WTC11 (cell line): Measurements from ENCODE around the gene SREBF2. TPM values are rescaled to one million over a fixed set of nuclear protein-coding genes. Genes with fewer than 3 reads are reported as not detected.
A peak's percentile ranks its signal among the peaks of the same experiment; 100 is the strongest.
"Not testable (repeated sequence)": the region's sequence is repeated elsewhere in the genome, so short reads cannot be mapped to it uniquely, and the experiment has no call there.

Source experiments
- ATAC-seq: fragments of 200-7000 bp; cut with Tn5 transposase; 2 replicates; pipeline ENCODE4 v1.10.0; 2021; ENCODE audit warnings: mild to moderate bottlenecking, moderate library complexity
- CTCF ChIA-PET: fragments of 300-600 bp; sonication (Branson Sonifier 250); formaldehyde crosslinking; loops from one replicate; lab custom pipeline; 2021; ENCODE audit warnings: antibody characterized with exemption; lab: Charles Lee
- POLR2A ChIA-PET: fragments of 350-600 bp; sonication (Branson Sonifier 250); formaldehyde crosslinking; loops from one replicate; lab custom pipeline; 2021; ENCODE audit warnings: antibody characterized with exemption; lab: Charles Lee
- DNase-seq: peaks from one replicate; pipeline ENCODE4 v3.0.0; 2021; ENCODE audit warnings: low spot score
- H3K27ac Mint-ChIP-seq: 2 replicates; pipeline ENCODE4 v1.8.0; 2021; ENCODE audit warnings: mixed read lengths
- H3K27me3 Mint-ChIP-seq: 2 replicates; pipeline ENCODE4 v1.8.0; 2021; ENCODE audit warnings: low read depth, mild to moderate bottlenecking, moderate library complexity, mixed read lengths
- H3K36me3 Mint-ChIP-seq: 2 replicates; pipeline ENCODE4 v1.8.0; 2021; ENCODE audit warnings: mixed read lengths
- H3K4me1 Mint-ChIP-seq: 2 replicates; pipeline ENCODE4 v1.8.0; 2022; ENCODE audit warnings: mixed read lengths
- H3K4me3 Mint-ChIP-seq: 2 replicates; pipeline ENCODE4 v1.8.0; 2021; ENCODE audit warnings: mild to moderate bottlenecking, moderate library complexity, mixed read lengths
- H3K9me3 Mint-ChIP-seq: 2 replicates; pipeline ENCODE4 v1.8.0; 2021; ENCODE audit warnings: mixed read lengths
- AFF4 ChIP-seq: sonication (generic); formaldehyde crosslinking; IDR thresholded peaks from 2 replicates; pipeline ENCODE4 v1.8.1; 2023; ENCODE audit warnings: mild to moderate bottlenecking, missing genetic modification reagents, borderline replicate concordance
- CREM ChIP-seq: sonication (generic); formaldehyde crosslinking; IDR thresholded peaks from 2 replicates; pipeline ENCODE4 v1.8.1; 2022; ENCODE audit warnings: mild to moderate bottlenecking, missing genetic modification reagents, moderate library complexity
- CTCF ChIP-seq: fragments of 200-600 bp; IDR thresholded peaks from 2 replicates; pipeline ENCODE4 v1.8.0; 2022; ENCODE audit warnings: antibody characterized with exemption
- FOXJ3 ChIP-seq: sonication (generic); formaldehyde crosslinking; IDR thresholded peaks from 2 replicates; pipeline ENCODE4 v1.9.0; 2021; ENCODE audit warnings: missing genetic modification reagents, mild to moderate bottlenecking, borderline replicate concordance
- FOXP1 ChIP-seq: sonication (generic); formaldehyde crosslinking; IDR thresholded peaks from 2 replicates; pipeline ENCODE4 v1.8.0; 2022; ENCODE audit warnings: missing genetic modification reagents, mild to moderate bottlenecking, moderate library complexity, borderline replicate concordance
- GABPB1 ChIP-seq: sonication (generic); formaldehyde crosslinking; IDR thresholded peaks from 2 replicates; pipeline ENCODE4 v1.8.1; 2023; ENCODE audit warnings: mild to moderate bottlenecking, missing genetic modification reagents
- JUN ChIP-seq: sonication (generic); formaldehyde crosslinking; IDR thresholded peaks from 2 replicates; pipeline ENCODE4 v1.8.0; 2023; ENCODE audit warnings: mild to moderate bottlenecking, missing genetic modification reagents
- NFATC4 ChIP-seq: fragments of 250-450 bp; sonication (Bioruptor Pico); IDR thresholded peaks from 2 replicates; pipeline ENCODE4 v1.9.0; 2021; ENCODE audit warnings: mild to moderate bottlenecking
- NFYB ChIP-seq: sonication (generic); formaldehyde crosslinking; conservative IDR thresholded peaks from 2 replicates; pipeline ENCODE4 v1.8.0; 2022; ENCODE audit warnings: low read depth, missing genetic modification reagents
- STAT6 ChIP-seq: sonication (generic); formaldehyde crosslinking; conservative IDR thresholded peaks from 2 replicates; pipeline ENCODE4 v1.8.1; 2023; ENCODE audit warnings: mild to moderate bottlenecking, low read depth, missing genetic modification reagents, moderate library complexity
- TEAD1 ChIP-seq: sonication (generic); formaldehyde crosslinking; IDR thresholded peaks from 2 replicates; pipeline ENCODE4 v1.8.0; 2022; ENCODE audit warnings: mild to moderate bottlenecking, missing genetic modification reagents
- ZBTB21 ChIP-seq: sonication (generic); formaldehyde crosslinking; IDR thresholded peaks from 2 replicates; pipeline ENCODE4 v1.8.1; 2023; ENCODE audit warnings: mild to moderate bottlenecking, missing genetic modification reagents, borderline replicate concordance
- ZNF532 ChIP-seq: fragments of 250-450 bp; sonication (Bioruptor Pico); IDR thresholded peaks from 2 replicates; pipeline ENCODE4 v1.9.0; 2021; ENCODE audit warnings: mild to moderate bottlenecking, borderline replicate concordance
- total RNA-seq: library from RNA; stranded (reverse); gene quantifications from 3 replicates; pipeline ENCODE4 v1.2.3, GENCODE V29; 2021
- TF ChIP-seq, protein P1 (sequence below): fragments of 250-450 bp; sonication (Bioruptor Pico); conservative IDR thresholded peaks from 2 replicates; pipeline ENCODE4 v1.9.0; 2021; ENCODE audit warnings: mild to moderate bottlenecking
- TF ChIP-seq, protein P2 (sequence below): sonication (generic); formaldehyde crosslinking; conservative IDR thresholded peaks from 2 replicates; pipeline ENCODE4 v1.8.1; 2022; ENCODE audit warnings: mild to moderate bottlenecking, missing genetic modification reagents

The SREBF2 gene
- total RNA-seq, 1 experiment from 2014 or later = 151 TPM

DNA sequence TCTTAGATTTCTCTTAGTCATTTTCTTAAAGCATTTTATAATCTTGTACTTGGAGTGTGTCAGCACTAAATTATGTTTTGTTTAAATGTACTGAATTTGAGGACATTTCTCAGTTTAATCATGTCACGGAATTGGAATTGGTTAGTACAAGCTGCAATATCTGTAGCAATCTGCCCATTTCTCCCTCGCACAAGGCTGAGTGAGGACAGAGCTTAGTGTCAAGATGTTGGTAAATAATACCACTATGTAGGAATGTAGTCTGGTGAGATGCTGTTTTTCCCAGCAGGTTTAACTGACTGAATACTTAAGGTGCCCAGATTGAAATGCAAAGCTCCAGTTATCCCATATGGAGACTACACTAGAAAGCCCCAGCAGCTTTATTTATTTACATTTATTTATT lies 30.6 kb downstream of the SREBF2 start (continued):
- TF ChIP-seq CREM (CRISPR knock-in tag) = no peak
- TF ChIP-seq ZBTB21 (CRISPR knock-in tag) = no peak
- TF ChIP-seq CTCF = no peak
- TF ChIP-seq TEAD1 (CRISPR knock-in tag) = no peak
- TF ChIP-seq JUN (CRISPR knock-in tag) = no peak
- TF ChIP-seq ZNF532 (CRISPR knock-in tag) = no peak

- TF ChIP-seq, protein P1, sequence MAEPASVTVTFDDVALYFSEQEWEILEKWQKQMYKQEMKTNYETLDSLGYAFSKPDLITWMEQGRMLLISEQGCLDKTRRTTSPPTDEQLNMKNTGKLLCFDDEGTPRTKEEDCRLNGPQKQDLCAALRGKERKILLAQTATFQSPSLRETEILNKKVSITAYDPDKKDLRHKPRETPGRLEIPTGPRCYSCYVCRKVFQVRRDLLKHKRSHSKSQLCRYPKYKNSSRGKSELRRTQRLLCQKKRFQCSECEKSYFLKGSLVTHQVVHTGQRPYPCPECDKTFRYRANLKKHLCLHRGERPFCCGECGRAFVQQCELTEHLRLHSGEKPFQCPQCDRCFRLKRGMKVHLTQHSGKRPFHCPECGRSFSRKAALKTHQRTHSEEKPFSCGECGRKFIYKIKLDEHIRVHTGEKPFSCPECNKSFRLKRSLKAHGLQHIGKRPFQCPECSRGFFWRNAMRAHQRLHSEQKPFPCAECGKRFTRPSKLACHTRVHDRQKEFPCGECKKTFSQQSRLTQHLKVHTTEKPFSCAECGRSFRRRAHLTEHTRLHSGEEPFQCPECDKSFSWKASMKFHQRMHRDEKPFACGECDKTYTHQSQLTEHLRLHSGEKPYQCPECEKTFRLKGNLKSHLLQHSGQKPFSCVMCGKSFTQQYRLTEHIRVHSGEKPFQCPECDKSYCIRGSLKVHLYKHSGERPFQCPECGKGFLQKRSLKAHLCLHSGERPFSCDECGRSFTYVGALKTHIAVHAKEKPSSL (CRISPR knock-in tag) = no peak
- Mint-ChIP-seq H3K4me1 (peaks cover under 1% of the 10 kb centered on the region), H3K4me3 (no peak overlapping the region), H3K36me3 (peaks cover 56% of the 10 kb centered on the region), H3K27me3 (no peaks in the 10 kb centered on the region), H3K27ac (no peak overlapping the region), H3K9me3 (no peaks in the 10 kb centered on the region)
- ATAC-seq (no peak), DNase-seq (no peak)
- ChIA-PET CTCF (no interaction called here), POLR2A (no interaction called here)
These were observed 35.7 kb downstream of the SREBF2 start for GRCh38 chr22:41868556-41868955.

GRCh38 chr22:41870081-41870480 lies 37.2 kb downstream of the SREBF2 start:
- 0 out of 2 replicates have a peak overlapping the region, but pooled peaks have one; percentile 57 for H3K27ac Mint-ChIP-seq
- H3K4me1 Mint-ChIP-seq, H3K4me3 Mint-ChIP-seq, CTCF ChIA-PET, POLR2A ChIA-PET, ATAC-seq, H3K9me3 Mint-ChIP-seq, DNase-seq, H3K27me3 Mint-ChIP-seq: not testable (repeated sequence)
- H3K36me3 Mint-ChIP-seq = peaks cover 68% of the 10 kb centered on the region

GRCh38 chr22:41870786-41871185 lies 37.9 kb downstream of the SREBF2 start:
- Mint-ChIP-seq H3K4me3 (no peak overlapping the region), H3K4me1 (no peaks in the 10 kb centered on the region), H3K36me3 (peaks cover 71% of the 10 kb centered on the region), H3K27me3 (no peaks in the 10 kb centered on the region), H3K27ac (no peak overlapping the region), H3K9me3 (no peaks in the 10 kb centered on the region)
- no peak for DNase-seq
- CTCF ChIA-PET = interaction anchor here (2.3 kb wide), 1 partner anchor 174 kb away, joined by 16 read pairs; no protein-coding TSS in a partner anchor
- no peak for ATAC-seq
- POLR2A ChIA-PET = no interaction called here
- TF ChIP-seq, protein P2, sequence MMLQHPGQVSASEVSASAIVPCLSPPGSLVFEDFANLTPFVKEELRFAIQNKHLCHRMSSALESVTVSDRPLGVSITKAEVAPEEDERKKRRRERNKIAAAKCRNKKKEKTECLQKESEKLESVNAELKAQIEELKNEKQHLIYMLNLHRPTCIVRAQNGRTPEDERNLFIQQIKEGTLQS (CRISPR knock-in tag) = no peak
- TF ChIP-seq NFYB (CRISPR knock-in tag) = no peak
- TF ChIP-seq FOXP1 = no peak
- TF ChIP-seq FOXJ3 (CRISPR knock-in tag) = no peak
- TF ChIP-seq STAT6 (CRISPR knock-in tag) = no peak
- TF ChIP-seq GABPB1 (CRISPR knock-in tag) = no peak
- no peak for TF ChIP-seq NFATC4 (CRISPR knock-in tag)
- TF ChIP-seq AFF4 (CRISPR knock-in tag) = no peak
